Frontal cortex (tissue), 4 donors: Measurements from ENCODE around the gene DMBT1. TPM values are rescaled to one million over a fixed set of nuclear protein-coding genes. Genes with fewer than 3 reads are reported as not detected.
"Not testable (repeated sequence)": the region's sequence is repeated elsewhere in the genome, so short reads cannot be mapped to it uniquely, and the experiment has no call there.

Experiments
- DNase-seq, 2 donors: peaks; one replicate each; pipeline ENCODE4 v3.0.0; 2012; ENCODE audit warnings: low spot score in 2 of 2
- FAIRE-seq: peaks from 2 replicates; lab custom pipeline; 2012; peaks lifted over from hg19 to GRCh38; lab: Jason Lieb, UNC
- total RNA-seq: library from RNA; depleted of rRNA; stranded (reverse); fragments of >200 nt; gene quantifications from one replicate; pipeline ENCODE4 v1.2.3, GENCODE V29; 2014
- donor health status: control.
- donor health status: control.
- donor health status: control.

DMBT1 gene
- total RNA-seq, 1 donor from 2014 or later = not detected

- DNase-seq = no peak
- FAIRE-seq = no peak
Measured at GRCh38 chr10:122575776-122576175, 15.2 kb downstream of the DMBT1 start.

GRCh38 chr10:122576291-122576690, 15.7 kb downstream of the DMBT1 start:
- no peak for DNase-seq
- FAIRE-seq = no peak

- no peak for FAIRE-seq
- no peak for DNase-seq
Measured at GRCh38 chr10:122577311-122577885, 16.8 kb downstream of the DMBT1 start.

- not testable (repeated sequence) for DNase-seq, FAIRE-seq
Measured at GRCh38 chr10:122586070-122586469, 25.5 kb downstream of the DMBT1 start.

- FAIRE-seq (no peak), DNase-seq (no peak)
Measured at GRCh38 chr10:122587098-122587760, 26.7 kb downstream of the DMBT1 start.

- DNase-seq (no peak), FAIRE-seq (no peak)
Measured at GRCh38 chr10:122588381-122588780, 27.8 kb downstream of the DMBT1 start.

- FAIRE-seq (no peak), DNase-seq (no peak)
Measured at GRCh38 chr10:122590153-122590552, 29.6 kb downstream of the DMBT1 start.

- no peak for FAIRE-seq
Measured at GRCh38 chr10:122591736-122592135, 31.2 kb downstream of the DMBT1 start.

GRCh38 chr10:122592161-122592560, 31.6 kb downstream of the DMBT1 start:
- no peak for FAIRE-seq
- no peak for DNase-seq

More at GRCh38 chr10:122591736-122592135, 31.2 kb downstream of the DMBT1 start:
- DNase-seq = no peak

GRCh38 chr10:122617476-122618270, 57.1 kb downstream of the DMBT1 start:
- DNase-seq = no peak
- no peak for FAIRE-seq

GRCh38 chr10:122618461-122619165, 58.1 kb downstream of the DMBT1 start:
- no peak for DNase-seq
- FAIRE-seq = no peak

GRCh38 chr10:122620961-122621360, 60.4 kb downstream of the DMBT1 start:
- DNase-seq, FAIRE-seq: not testable (repeated sequence)

GRCh38 chr10:122624546-122624945, 64.0 kb downstream of the DMBT1 start:
- FAIRE-seq = no peak
- no peak for DNase-seq

GRCh38 chr10:122630526-122630925, 70.0 kb downstream of the DMBT1 start:
- DNase-seq (no peak), FAIRE-seq (no peak)

GRCh38 chr10:122632031-122632430, 71.5 kb downstream of the DMBT1 start:
- FAIRE-seq = no peak
- no peak for DNase-seq

- no peak for FAIRE-seq
- no peak for DNase-seq
Measured at GRCh38 chr10:122632576-122632975, 72.0 kb downstream of the DMBT1 start.

- DNase-seq (no peak), FAIRE-seq (no peak)
Measured at GRCh38 chr10:122636953-122637352, 76.4 kb downstream of the DMBT1 start.

GRCh38 chr10:122637376-122637775, 76.8 kb downstream of the DMBT1 start:
- no peak for FAIRE-seq
- no peak for DNase-seq

- DNase-seq (no peak), FAIRE-seq (no peak)
Measured at GRCh38 chr10:122638106-122638505, 77.6 kb downstream of the DMBT1 start.

GRCh38 chr10:122639801-122640200, 79.2 kb downstream of the DMBT1 start:
- FAIRE-seq (no peak), DNase-seq (no peak)
